HG03060 (cell line): ENCODE data around the gene LYRM1.
"Not testable (repeated sequence)": the region's sequence is repeated elsewhere in the genome, so short reads cannot be mapped to it uniquely, and the experiment has no call there.

Source experiments
- ATAC-seq: cut with Tn5 transposase; IDR thresholded peaks from one replicate; pipeline ENCODE4 v1.9.1; 2021; ENCODE audit warnings: low read depth, moderate number of reproducible peaks; ENCODE audit not compliant: unreplicated experiment

LYRM1 gene

DNA sequence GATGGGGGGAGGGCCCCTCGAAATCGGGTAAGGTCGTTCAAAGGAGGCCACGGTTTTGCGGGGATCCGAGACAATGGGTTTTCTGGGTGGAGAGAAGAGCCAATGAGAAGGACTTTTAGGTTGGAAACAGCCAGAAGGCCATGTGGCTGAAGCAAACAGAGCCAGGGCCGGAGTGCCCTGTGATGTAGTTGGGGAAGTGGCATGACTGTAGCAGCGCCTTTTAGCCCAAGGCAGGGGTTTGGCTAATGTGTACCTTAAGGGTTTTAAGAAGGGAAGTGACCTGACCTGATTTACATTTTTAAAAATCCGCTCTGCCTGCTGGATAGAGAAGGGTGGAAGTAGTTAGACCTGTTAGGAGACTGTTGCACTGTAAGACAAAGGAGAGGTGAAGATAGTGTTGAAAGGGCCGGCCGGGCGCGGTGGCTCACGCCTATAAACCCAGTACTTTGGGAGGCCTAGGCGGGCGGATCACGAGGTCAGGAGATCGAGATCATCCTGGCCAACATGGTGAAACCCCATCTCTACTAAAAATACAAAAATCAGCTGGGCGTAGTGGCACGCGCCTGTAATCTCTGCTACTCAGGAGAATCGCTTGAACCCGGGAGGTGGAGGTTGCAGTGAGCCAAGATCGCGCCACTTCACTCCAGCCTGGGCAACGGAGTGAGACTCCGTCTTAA is 1.0 kb downstream of the LYRM1 start:
- ATAC-seq: no peak

GRCh38 chr16:20902426-20902825 is 1.9 kb downstream of the LYRM1 start:
- ATAC-seq: no peak

- ATAC-seq: no peak
These were observed 2.7 kb downstream of the LYRM1 start for GRCh38 chr16:20903116-20903898.

DNA sequence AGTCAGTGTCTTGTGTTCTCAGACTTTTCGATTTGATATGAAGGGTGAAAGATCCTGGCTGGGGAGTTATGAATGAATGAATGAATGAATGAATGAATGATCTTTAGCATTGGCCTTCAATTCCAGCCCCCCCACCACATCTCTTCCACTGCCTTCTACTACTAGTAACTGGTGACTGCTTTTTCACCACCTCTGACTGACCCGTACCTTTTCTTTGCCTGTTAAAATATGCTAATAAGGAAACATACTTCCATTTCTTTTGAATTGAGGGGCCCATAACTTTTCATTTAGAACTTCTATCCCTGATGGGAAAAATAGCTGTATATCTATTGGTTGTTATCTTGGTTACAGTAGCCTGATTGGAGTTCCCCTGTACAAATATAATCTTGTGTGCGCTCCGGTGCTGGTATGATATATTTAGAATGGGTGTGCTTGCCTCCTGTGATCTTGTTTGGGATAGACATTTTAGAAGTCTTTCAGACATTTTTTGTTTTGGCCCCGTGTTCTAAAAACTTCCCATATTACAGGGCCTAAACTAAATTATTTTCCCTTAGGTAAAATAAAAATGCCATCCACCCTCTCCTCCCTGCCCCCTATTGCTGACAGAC is 3.4 kb downstream of the LYRM1 start:
- no peak for ATAC-seq

DNA sequence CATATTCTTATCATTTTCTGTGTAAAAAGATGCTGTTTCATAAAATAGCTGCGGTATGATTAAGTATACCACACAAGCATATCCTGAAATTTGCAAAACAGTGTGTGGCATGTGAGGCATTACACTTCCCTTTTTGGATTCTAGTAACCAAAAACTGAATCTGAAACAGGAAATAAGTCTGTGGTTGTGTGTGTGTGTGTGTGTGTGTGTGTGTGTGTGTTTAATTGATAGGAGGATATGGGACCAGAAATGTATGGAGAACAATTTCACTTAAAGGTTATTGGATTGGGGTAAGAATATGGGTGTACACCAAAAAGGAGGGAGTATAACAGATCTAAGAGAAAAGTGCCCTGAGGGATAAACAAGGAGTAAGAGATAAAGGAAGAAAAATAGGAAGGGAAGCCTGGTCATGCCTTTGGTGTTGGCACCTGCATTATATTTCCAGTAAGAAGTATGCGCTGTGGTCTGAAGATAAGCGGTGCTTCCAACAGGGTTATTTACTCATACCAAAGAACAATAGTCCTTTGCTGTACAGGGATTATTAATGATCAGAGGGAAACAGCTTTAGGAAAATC is 4.0 kb downstream of the LYRM1 start:
- no peak for ATAC-seq

- ATAC-seq: no peak
These were observed 5.0 kb downstream of the LYRM1 start for GRCh38 chr16:20905576-20905975.

DNA sequence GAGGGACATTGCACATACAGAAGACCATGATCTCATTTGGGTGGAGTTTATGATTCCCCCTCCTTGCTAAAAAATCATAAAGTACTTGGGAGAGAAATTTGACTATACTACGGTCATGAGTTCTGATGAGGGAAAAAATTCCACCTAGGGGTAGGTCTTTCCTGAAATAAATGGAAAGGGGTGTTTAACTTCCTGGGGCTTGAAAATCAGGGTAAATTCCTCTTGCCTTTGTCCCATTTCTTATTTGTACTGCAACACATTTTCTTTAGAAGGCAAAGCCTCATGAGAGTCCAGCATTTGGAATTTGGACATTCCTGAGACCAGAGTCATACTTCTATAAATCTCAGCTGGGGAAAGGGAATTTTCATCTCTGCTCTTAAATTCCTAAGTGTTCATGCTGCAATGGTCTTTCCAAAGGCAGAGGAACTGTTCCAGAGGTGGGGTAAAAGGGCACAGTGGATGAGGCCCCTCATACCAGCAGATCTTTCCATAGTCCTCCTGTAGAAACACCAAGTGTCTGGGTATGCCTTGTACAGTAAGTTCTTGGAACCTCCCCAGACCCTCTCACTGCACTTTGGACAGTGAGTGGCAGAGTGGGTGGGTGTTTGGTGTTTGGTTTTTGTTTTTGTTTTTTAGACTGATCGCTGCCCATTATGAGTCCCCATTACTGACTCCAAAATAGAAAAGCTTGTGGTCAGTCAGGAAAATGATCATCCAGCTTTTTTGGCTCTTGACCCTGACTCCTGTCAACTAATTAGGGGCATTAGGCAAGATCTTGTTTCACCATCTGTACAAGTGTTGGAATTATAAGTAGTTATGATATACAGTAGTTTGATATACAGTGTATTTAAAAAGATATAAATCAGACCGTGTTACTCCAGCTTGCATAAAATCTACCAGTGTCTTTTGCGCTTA is 6.0 kb downstream of the LYRM1 start:
- no peak for ATAC-seq

GRCh38 chr16:20910781-20911321 is 10.3 kb downstream of the LYRM1 start:
- no peak for ATAC-seq

GRCh38 chr16:20911361-20911760 is 10.8 kb downstream of the LYRM1 start:
- no peak for ATAC-seq

DNA sequence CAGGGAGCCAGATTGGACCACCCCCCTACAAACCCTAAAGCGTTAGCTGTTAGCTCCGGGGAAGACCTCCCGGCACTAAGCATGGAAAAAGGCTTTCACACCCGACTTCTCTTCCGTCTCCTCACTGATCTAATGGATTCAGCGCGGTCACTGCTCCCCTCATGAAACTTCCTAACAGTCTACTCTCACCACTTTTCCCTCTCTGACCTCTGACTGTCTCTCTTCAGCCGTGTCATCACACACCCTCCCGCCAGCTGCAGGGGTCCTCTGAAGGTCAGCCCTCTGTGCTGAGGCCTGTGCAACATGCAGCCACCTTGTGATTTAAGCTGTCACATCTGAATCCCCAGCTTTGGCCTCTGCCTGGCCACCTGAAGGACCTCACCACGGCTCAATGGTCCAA is 15.7 kb downstream of the LYRM1 start:
- no peak for ATAC-seq

GRCh38 chr16:20916942-20917341 is 16.4 kb downstream of the LYRM1 start:
- ATAC-seq: no peak

DNA sequence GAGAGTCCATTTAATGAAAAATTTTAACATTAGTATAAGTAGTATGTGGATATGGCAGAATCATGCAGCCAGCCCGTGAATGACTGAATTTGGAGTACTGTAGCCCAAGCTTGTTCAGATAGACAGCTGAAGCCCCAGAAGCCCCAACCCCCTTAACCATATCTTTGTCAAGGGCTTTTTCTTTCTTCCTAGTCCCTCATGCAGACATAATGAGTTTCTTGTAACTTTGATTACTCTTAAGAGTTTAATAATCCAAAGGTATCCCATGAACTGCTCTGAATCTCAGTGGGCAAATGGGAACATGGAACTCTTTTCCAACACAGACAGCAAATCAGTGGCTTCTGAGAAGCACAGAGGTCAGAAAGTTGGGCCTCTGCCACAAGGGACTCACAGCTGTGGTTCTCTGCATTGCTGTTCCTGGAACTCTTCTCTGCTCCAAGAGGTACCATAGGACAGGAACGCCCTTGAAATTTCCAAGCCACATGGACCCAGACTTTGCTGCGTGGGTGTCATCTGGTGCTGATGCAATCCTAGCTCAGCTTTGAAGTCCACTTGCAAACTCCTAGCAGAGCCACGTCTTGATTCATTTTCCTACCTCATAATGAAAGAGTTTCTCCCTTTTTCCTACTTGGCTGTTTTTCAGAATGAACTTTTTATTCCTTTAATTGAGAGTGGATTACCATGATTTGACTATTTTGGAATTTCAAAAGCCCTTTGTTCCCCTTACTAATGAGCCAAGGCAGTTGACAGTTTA is 18.1 kb downstream of the LYRM1 start:
- ATAC-seq: no peak

DNA sequence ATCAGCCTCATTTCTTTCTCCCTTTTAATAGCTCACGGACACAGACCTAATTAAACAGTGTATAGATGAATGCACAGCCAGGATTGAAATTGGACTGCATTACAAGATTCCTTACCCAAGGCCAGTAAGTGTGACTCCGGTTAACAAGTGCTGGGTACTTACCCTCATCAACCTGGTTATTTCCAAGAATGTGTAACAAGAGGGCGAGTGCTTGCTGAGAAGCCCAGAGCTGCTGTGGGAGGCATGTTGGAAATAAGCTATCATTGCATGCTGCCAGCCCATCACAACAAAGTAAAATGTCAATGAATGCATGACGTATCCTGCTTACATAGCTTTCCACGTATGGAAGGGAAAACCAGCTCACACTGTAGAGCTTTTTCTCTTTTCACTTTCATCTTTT is 19.5 kb downstream of the LYRM1 start:
- ATAC-seq: no peak

- no peak for ATAC-seq
These were observed 20.2 kb downstream of the LYRM1 start for GRCh38 chr16:20920799-20921198.

DNA sequence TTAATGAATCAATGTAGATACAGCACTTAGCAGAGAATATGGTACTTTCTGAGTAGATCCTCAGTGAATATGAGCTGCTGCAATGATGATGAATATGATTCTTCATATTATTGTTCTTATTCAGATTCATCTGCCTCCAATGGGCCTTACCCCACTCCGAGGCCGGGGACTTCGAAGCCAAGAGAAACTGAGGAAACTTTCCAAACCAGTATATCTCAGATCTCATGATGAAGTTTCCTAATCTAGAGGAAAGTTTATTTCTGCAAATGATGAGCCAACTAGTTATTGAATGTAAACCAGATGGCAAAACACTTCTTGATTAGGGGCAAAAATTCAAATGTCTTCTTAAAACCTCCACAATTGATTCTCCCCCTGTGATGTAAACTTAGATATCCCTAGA is 23.3 kb downstream of the LYRM1 start:
- no peak for ATAC-seq

DNA sequence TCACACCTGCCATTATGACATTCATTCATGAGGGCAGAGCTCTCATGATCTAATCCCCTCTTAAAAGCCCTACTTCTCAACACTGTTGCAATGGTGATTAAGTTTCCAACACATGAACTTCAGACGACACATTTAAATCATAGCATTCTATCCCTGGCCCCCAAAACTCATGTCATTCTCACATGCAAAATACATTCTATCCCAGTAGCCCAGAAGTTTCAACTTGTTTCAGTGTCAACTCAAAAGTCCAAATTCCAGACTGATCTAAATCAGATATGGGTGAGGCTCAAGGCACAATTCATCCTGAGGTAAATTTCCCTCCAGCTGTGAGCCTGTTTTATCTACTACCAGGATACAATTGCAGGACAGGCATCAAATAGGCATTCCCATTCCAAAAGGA is 25.2 kb downstream of the LYRM1 start:
- no peak for ATAC-seq

DNA sequence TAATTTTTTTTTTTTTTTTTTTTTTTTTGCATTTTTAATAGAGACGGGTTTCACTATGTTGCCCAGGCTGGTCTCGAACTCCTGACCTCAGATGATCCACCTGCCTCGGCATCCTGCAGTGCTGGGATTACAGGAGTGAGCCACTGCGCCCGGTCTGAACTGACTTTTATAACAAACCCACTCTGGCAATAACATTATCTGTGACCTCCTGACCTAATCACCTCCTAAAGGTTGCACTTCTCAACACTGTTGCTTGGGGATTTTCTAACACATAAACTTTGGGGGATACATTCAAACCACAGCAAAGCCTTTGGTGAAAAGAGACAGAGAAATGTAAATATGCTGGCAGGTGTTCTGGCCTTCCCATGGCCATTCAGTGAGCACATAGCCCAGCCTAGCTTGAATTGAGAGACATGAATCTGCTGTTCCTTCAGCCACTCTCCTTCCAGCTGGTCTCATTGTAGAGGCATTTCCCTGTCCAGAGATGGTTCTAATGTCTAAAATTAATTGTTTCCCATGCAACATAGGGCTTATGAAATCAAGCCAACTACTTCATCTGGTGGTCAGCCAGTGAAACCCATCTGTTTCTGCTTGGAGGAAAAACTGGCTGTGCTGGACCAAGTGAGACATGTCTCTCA is 28.3 kb downstream of the LYRM1 start:
- no peak for ATAC-seq

- ATAC-seq: not testable (repeated sequence)
These were observed 29.2 kb downstream of the LYRM1 start for GRCh38 chr16:20929676-20930364.

- no peak for ATAC-seq
These were observed 29.8 kb downstream of the LYRM1 start for GRCh38 chr16:20930365-20930690.
